Memory B cell (primary cell): Measurements from ENCODE around the gene DDX49.
A peak's percentile ranks its signal among the peaks of the same experiment; 100 is the strongest.

Source experiments
- ATAC-seq: fragments of 150-1000 bp; cut with Tn5 transposase; 2 replicates; pipeline ENCODE4 v1.10.0; 2021; ENCODE audit warnings: low read depth, mild to moderate bottlenecking, moderate library complexity
- DNase-seq, 2 donors: peaks; one replicate each; pipeline ENCODE4 v3.0.0; 2022; ENCODE audit warnings: low spot score in 2 of 2
- H3K27ac Mint-ChIP-seq: one replicate; pipeline ENCODE4 v1.8.0; 2022; ENCODE audit warnings: mild to moderate bottlenecking, moderate library complexity, mixed read lengths
- H3K27me3 Mint-ChIP-seq: one replicate; pipeline ENCODE4 v1.8.0; 2022; ENCODE audit warnings: mixed read lengths
- H3K36me3 Mint-ChIP-seq: one replicate; pipeline ENCODE4 v1.8.0; 2022; ENCODE audit warnings: mild to moderate bottlenecking, mixed read lengths
- H3K4me1 Mint-ChIP-seq: one replicate; pipeline ENCODE4 v1.8.0; 2022; ENCODE audit warnings: mixed read lengths
- H3K4me3 Mint-ChIP-seq: one replicate; pipeline ENCODE4 v1.8.0; 2022; ENCODE audit warnings: mild to moderate bottlenecking, moderate library complexity, mixed read lengths
- H3K9me3 Mint-ChIP-seq: one replicate; pipeline ENCODE4 v1.8.0; 2022; ENCODE audit warnings: mixed read lengths

DDX49 gene

GRCh38 chr19:18889949-18890745 is 29.4 kb upstream of the DDX49 start:
- Mint-ChIP-seq H3K36me3 (no peaks in the 10 kb centered on the region), H3K4me1 (peaks cover 2% of the 10 kb centered on the region), H3K27me3 (peaks cover 19% of the 10 kb centered on the region), H3K27ac (no peak overlapping the region), H3K4me3 (no peak overlapping the region), H3K9me3 (no peaks in the 10 kb centered on the region)
- ATAC-seq = no peak
- no peak for DNase-seq

- peak overlapping the region; percentile 50 for H3K4me3 Mint-ChIP-seq
- ATAC-seq (no peak), DNase-seq (no peak)
- H3K4me1 Mint-ChIP-seq = peaks cover 10% of the 10 kb centered on the region
- H3K9me3 Mint-ChIP-seq = no peaks in the 10 kb centered on the region
- H3K36me3 Mint-ChIP-seq = no peaks in the 10 kb centered on the region
- H3K27ac Mint-ChIP-seq = no peak overlapping the region
- H3K27me3 Mint-ChIP-seq = peaks cover 23% of the 10 kb centered on the region
Measured at GRCh38 chr19:18893587-18894253, 25.8 kb upstream of the DDX49 start.

GRCh38 chr19:18894254-18895037 is 25.1 kb upstream of the DDX49 start:
- no peak for DNase-seq
- Mint-ChIP-seq H3K27ac (no peak overlapping the region), H3K27me3 (peaks cover 23% of the 10 kb centered on the region), H3K4me1 (peaks cover 10% of the 10 kb centered on the region), H3K36me3 (peaks cover 2% of the 10 kb centered on the region), H3K4me3 (peak overlapping the region; percentile 27), H3K9me3 (no peaks in the 10 kb centered on the region)
- no peak for ATAC-seq

GRCh38 chr19:18895038-18895823 is 24.3 kb upstream of the DDX49 start:
- no peak overlapping the region for H3K27ac Mint-ChIP-seq
- H3K4me3 Mint-ChIP-seq = peak overlapping the region; percentile 46
- H3K4me1 Mint-ChIP-seq = peaks cover 10% of the 10 kb centered on the region
- no peak for DNase-seq
- H3K9me3 Mint-ChIP-seq = no peaks in the 10 kb centered on the region
- H3K27me3 Mint-ChIP-seq = peaks cover 19% of the 10 kb centered on the region
- H3K36me3 Mint-ChIP-seq = peaks cover 8% of the 10 kb centered on the region
- peak; percentile 39 for ATAC-seq

GRCh38 chr19:18895824-18896341 is 23.6 kb upstream of the DDX49 start, which contains the start of gene CERS1:
Gene CERS1 (minus strand): TSS chr19:18896158. CDS start chr19:18896072, 86 bp downstream.
- peak; percentile 34 for ATAC-seq
- H3K27me3 Mint-ChIP-seq = peaks cover 19% of the 10 kb centered on the region
- DNase-seq = no peak
- H3K9me3 Mint-ChIP-seq = no peaks in the 10 kb centered on the region
- peak within 1 kb of the TSS; percentile 85 for H3K4me3 Mint-ChIP-seq
- H3K27ac Mint-ChIP-seq = no peak within 1 kb of the TSS
- peaks cover 10% of the 10 kb centered on the region for H3K4me1 Mint-ChIP-seq
- H3K36me3 Mint-ChIP-seq = peaks cover 8% of the 10 kb centered on the region

- Mint-ChIP-seq H3K27me3 (peaks cover 19% of the 10 kb centered on the region), H3K36me3 (peaks cover 8% of the 10 kb centered on the region), H3K4me3 (peak overlapping the region; percentile 85), H3K4me1 (peaks cover 10% of the 10 kb centered on the region), H3K9me3 (no peaks in the 10 kb centered on the region), H3K27ac (no peak overlapping the region)
- DNase-seq = no peak
- no peak for ATAC-seq
Measured at GRCh38 chr19:18896421-18896841, 23.1 kb upstream of the DDX49 start.

- DNase-seq = no peak
- peaks cover 19% of the 10 kb centered on the region for H3K27me3 Mint-ChIP-seq
- ATAC-seq = no peak
- H3K4me3 Mint-ChIP-seq = peak overlapping the region; percentile 38
- peaks cover 8% of the 10 kb centered on the region for H3K36me3 Mint-ChIP-seq
- no peak overlapping the region for H3K27ac Mint-ChIP-seq
- peaks cover 10% of the 10 kb centered on the region for H3K4me1 Mint-ChIP-seq
- H3K9me3 Mint-ChIP-seq = no peaks in the 10 kb centered on the region
Measured at GRCh38 chr19:18897094-18898029, 22.2 kb upstream of the DDX49 start.

GRCh38 chr19:18898081-18898606 is 21.4 kb upstream of the DDX49 start:
- DNase-seq = no peak
- H3K27me3 Mint-ChIP-seq = peaks cover 17% of the 10 kb centered on the region
- no peak for ATAC-seq
- H3K4me3 Mint-ChIP-seq = no peak overlapping the region
- peaks cover 8% of the 10 kb centered on the region for H3K4me1 Mint-ChIP-seq
- peaks cover 11% of the 10 kb centered on the region for H3K36me3 Mint-ChIP-seq
- H3K9me3 Mint-ChIP-seq = no peaks in the 10 kb centered on the region
- H3K27ac Mint-ChIP-seq = no peak overlapping the region

GRCh38 chr19:18898607-18899408 is 20.7 kb upstream of the DDX49 start:
- no peak overlapping the region for H3K4me3 Mint-ChIP-seq
- DNase-seq = no peak
- no peaks in the 10 kb centered on the region for H3K9me3 Mint-ChIP-seq
- H3K4me1 Mint-ChIP-seq = peaks cover 8% of the 10 kb centered on the region
- peaks cover 11% of the 10 kb centered on the region for H3K36me3 Mint-ChIP-seq
- no peak for ATAC-seq
- peaks cover 10% of the 10 kb centered on the region for H3K27me3 Mint-ChIP-seq
- H3K27ac Mint-ChIP-seq = no peak overlapping the region

GRCh38 chr19:18899624-18900560 is 19.6 kb upstream of the DDX49 start:
- ATAC-seq = no peak
- H3K27me3 Mint-ChIP-seq = peaks cover 8% of the 10 kb centered on the region

More at GRCh38 chr19:18899624-18900560, 19.6 kb upstream of the DDX49 start:
- Mint-ChIP-seq H3K4me3 (no peak overlapping the region), H3K4me1 (peaks cover 8% of the 10 kb centered on the region), H3K9me3 (no peaks in the 10 kb centered on the region), H3K36me3 (peaks cover 11% of the 10 kb centered on the region), H3K27ac (no peak overlapping the region)
- DNase-seq = no peak
